Lung (tissue), 12 donors: ENCODE measurements around the gene VARS2. TPM values are rescaled to one million over a fixed set of nuclear protein-coding genes. Genes with fewer than 3 reads are reported as not detected.

Experiments
- ATAC-seq: fragments of 200-7000 bp; cut with Tn5 transposase; one replicate; pipeline ENCODE4 v1.9.1; 2020; ENCODE audit warnings: moderate number of reproducible peaks; ENCODE audit not compliant: insufficient read depth, low FRiP score
- DNase-seq, 3 donors: peaks; one replicate each; pipeline ENCODE4 v3.0.0-alpha.2; 2013 to 2017
- H3K27ac ChIP-seq, 2 donors: one replicate each; pipeline ENCODE4 v1.5.1; 2013; ENCODE audit warnings: mild to moderate bottlenecking in 2 of 2, moderate library complexity in 2 of 2, control low read depth in 1 of 2, inconsistent platforms in 1 of 2, low read depth in 1 of 2, low read length in 1 of 2
- H3K27me3 ChIP-seq, 3 donors: one replicate each; pipeline ENCODE4 v1.5.1; 2013; ENCODE audit warnings: low read length in 2 of 3; ENCODE audit not compliant: control insufficient read depth in 3 of 3, insufficient read depth in 3 of 3
- H3K36me3 ChIP-seq, 4 donors: one replicate each; pipeline ENCODE4 v1.5.1; 2013; ENCODE audit warnings: low read length in 4 of 4, mild to moderate bottlenecking in 1 of 4, moderate library complexity in 1 of 4; ENCODE audit not compliant: control insufficient read depth in 4 of 4, insufficient read depth in 4 of 4
- H3K4me1 ChIP-seq, 5 donors: one replicate each; pipeline ENCODE4 v1.5.1; 2013; ENCODE audit warnings: low read length in 5 of 5, mild to moderate bottlenecking in 2 of 5, moderate library complexity in 1 of 5; ENCODE audit not compliant: control insufficient read depth in 5 of 5, insufficient read depth in 5 of 5
- H3K4me3 ChIP-seq: one replicate; pipeline ENCODE4 v1.5.1; 2013; ENCODE audit warnings: mild to moderate bottlenecking, control low read depth, moderate library complexity
- H3K9ac ChIP-seq, 2 donors: one replicate each; pipeline ENCODE4 v1.5.1; 2013; ENCODE audit warnings: low read length in 2 of 2, control low read depth in 1 of 2; ENCODE audit not compliant: insufficient read depth in 1 of 2
- H3K9me3 ChIP-seq, 4 donors: one replicate each; pipeline ENCODE4 v1.5.1; 2013; ENCODE audit warnings: low read length in 3 of 4, mild to moderate bottlenecking in 1 of 4, moderate library complexity in 1 of 4; ENCODE audit not compliant: control insufficient read depth in 4 of 4, insufficient read depth in 3 of 4
- CTCF ChIP-seq: IDR thresholded peaks from 2 replicates; pipeline ENCODE4 v1.5.1; 2012; ENCODE audit warnings: mild to moderate bottlenecking; ENCODE audit errors: control extremely low read depth, extremely low read depth
- WGBS, 2 donors: extraction: QIAGEN DNeasy Blood & Tissue Kit; methylation state at CpG; one replicate each; pipeline ENCODE4 v1.1.7; 2013; 5-methylcytosine and 5-hydroxymethylcytosine counted together
- polyA plus RNA-seq, 2 donors: library from polyadenylated mRNA; stranded (reverse); fragments of 200-250 nt; gene quantifications; one replicate each; pipeline ENCODE4 v1.2.1, GENCODE V29; 2013
- total RNA-seq, 2 donors: library from RNA; depleted of rRNA in 1 of 2; stranded (reverse); fragments of >200 nt in 1 of 2; gene quantifications; one replicate each; pipeline ENCODE4 v1.2.1, GENCODE V29; 2014 to 2021
- donor health status: control.
- donor health status: control.
- donor health status: Bipolar disorder and iron deficiency.
- donor health status: healthy.
- donor health status: DM: yes; HTN: yes; CAD: no.

The VARS2 gene
- total and polyA plus RNA-seq, 4 donors, result 17.4 to 38.4 (median 25.5) TPM

GRCh38 chr6:30894381-30894780 is 19.7 kb upstream of the VARS2 start:
- Histone ChIP-seq H3K4me1 (no peaks in the 10 kb centered on the region), H3K27me3 (no peaks in the 10 kb centered on the region), H3K36me3 (peaks cover 0 to 43% (median 37%) of the 10 kb centered on the region in 4 donors), H3K9me3 (no peaks in the 10 kb centered on the region), H3K27ac (no peak overlapping the region), H3K4me3 (no peak overlapping the region), H3K9ac (no peak overlapping the region)
- TF ChIP-seq CTCF, result no peak
- 94 to 95% methylated on average over 12 of the region's 12 CpGs for WGBS, 2 donors
- DNase-seq (no peak), ATAC-seq (no peak)

- 92 to 98% methylated on average over 3 of the region's 3 CpGs for WGBS, 2 donors
- Histone ChIP-seq H3K9ac (no peak overlapping the region), H3K27me3 (no peaks in the 10 kb centered on the region), H3K27ac (no peak overlapping the region), H3K4me3 (no peak overlapping the region), H3K4me1 (no peaks in the 10 kb centered on the region), H3K36me3 (peaks cover 0 to 40% (median 34%) of the 10 kb centered on the region in 4 donors), H3K9me3 (no peaks in the 10 kb centered on the region)
- TF ChIP-seq CTCF, result no peak
- ATAC-seq (no peak), DNase-seq (no peak)
These were observed 19.1 kb upstream of the VARS2 start for GRCh38 chr6:30894935-30895334.

GRCh38 chr6:30895343-30895742 is 18.7 kb upstream of the VARS2 start:
- TF ChIP-seq CTCF, result no peak
- no peak for ATAC-seq
- Histone ChIP-seq H3K9ac (no peak overlapping the region), H3K9me3 (no peaks in the 10 kb centered on the region), H3K27me3 (no peaks in the 10 kb centered on the region), H3K4me1 (no peaks in the 10 kb centered on the region), H3K4me3 (no peak overlapping the region), H3K36me3 (peaks cover 0 to 37% (median 32%) of the 10 kb centered on the region in 4 donors), H3K27ac (no peak overlapping the region)
- WGBS, 2 donors, result 83 to 89% methylated on average over 10 of the region's 10 CpGs
- DNase-seq, result no peak

GRCh38 chr6:30896541-30896940 is 17.5 kb upstream of the VARS2 start:
- ATAC-seq (no peak), DNase-seq (no peak)
- H3K27me3 ChIP-seq, result no peaks in the 10 kb centered on the region
- no peak overlapping the region for H3K4me3 ChIP-seq
- H3K9ac ChIP-seq, result no peak overlapping the region
- no peaks in the 10 kb centered on the region for H3K9me3 ChIP-seq
- TF ChIP-seq CTCF, result no peak
- 91 to 97% methylated on average over 13 of the region's 13 CpGs for WGBS, 2 donors
- H3K36me3 ChIP-seq, result peaks cover 0 to 34% (median 29%) of the 10 kb centered on the region in 4 donors
- no peaks in the 10 kb centered on the region for H3K4me1 ChIP-seq
- no peak overlapping the region for H3K27ac ChIP-seq
